Right atrium auricular region (tissue), 2 donors: ENCODE data around the gene AUNIP. TPM values are rescaled to one million over a fixed set of nuclear protein-coding genes. Genes with fewer than 3 reads are reported as not detected.

Experiments used
- DNase-seq: peaks from one replicate; pipeline ENCODE4 v3.0.0-alpha.2; 2019; ENCODE audit warnings: low spot score
- H3K27ac ChIP-seq, 2 donors: fragments of 200-600 bp; sonication (generic); 1 replicate in 1 of 2; 2 replicates in 1 of 2; pipeline ENCODE4 v1.5.1; 2016 to 2019
- H3K27me3 ChIP-seq, 2 donors: fragments of 200-600 bp; sonication (generic); one replicate each; pipeline versions ENCODE4 v1.5.1 to v1.6.0; 2017 to 2019
- H3K36me3 ChIP-seq: fragments of 200-600 bp; sonication (generic); one replicate; pipeline ENCODE4 v1.5.1; 2016
- H3K4me1 ChIP-seq, 2 donors: fragments of 200-600 bp; sonication (generic); one replicate each; pipeline versions ENCODE4 v1.5.1 to v1.6.0; 2017 to 2019
- H3K4me3 ChIP-seq, 2 donors: fragments of 200-600 bp; sonication (generic); 1 replicate in 1 of 2; 2 replicates in 1 of 2; pipeline ENCODE4 v1.5.1; 2017 to 2019; ENCODE audit warnings: mild to moderate bottlenecking in 1 of 2, moderate library complexity in 1 of 2
- H3K9me3 ChIP-seq, 2 donors: fragments of 200-600 bp; sonication (generic); one replicate each; pipeline ENCODE4 v1.5.1; 2019
- total RNA-seq, 2 donors: library from RNA; depleted of rRNA; stranded (reverse); fragments of >200 nt; gene quantifications; one replicate each; pipeline ENCODE4 v1.1.0, GENCODE V29; 2016
- TF ChIP-seq, protein P1 (sequence below), 2 donors: fragments of 200-600 bp; sonication (generic); IDR thresholded peaks; one replicate each; pipeline ENCODE4 v1.5.1; 2019; ENCODE audit warnings: antibody characterized with exemption in 2 of 2

AUNIP gene
- total RNA-seq, 2 donors from 2014 or later, result not detected

DNA sequence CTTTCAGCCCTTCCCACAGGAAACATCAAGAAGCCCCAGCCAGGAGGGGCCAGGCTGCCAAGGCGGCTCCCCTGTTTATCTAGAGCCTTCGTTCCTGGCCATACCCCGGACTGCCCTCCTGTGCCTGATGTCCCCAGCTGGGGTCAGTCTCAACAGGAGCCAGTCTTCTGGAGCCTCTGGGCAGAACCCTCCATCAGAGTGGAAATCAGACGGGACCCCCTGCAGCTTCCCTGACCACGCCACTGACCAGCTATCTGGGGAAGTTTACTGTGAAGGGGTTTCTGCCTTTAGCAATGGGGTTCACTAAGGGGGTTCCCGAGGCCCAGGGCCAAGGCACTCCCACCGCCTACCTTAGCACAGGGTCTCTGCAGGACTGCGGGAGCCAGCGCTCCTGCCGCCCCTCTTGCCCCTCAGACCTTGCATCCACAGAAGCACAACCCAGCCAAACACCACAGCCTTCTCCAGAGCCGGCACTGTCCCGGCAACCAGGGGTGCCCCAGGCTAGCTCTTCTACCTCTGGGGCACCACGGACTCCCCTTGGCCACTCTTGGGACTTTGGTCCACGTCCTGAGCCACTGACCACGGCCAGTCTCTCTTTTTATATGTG is 43.0 kb downstream of the AUNIP start:
- no peak overlapping the region for H3K27ac ChIP-seq
- no peaks in the 10 kb centered on the region for H3K27me3 ChIP-seq
- peaks cover 27% of the 10 kb centered on the region for H3K36me3 ChIP-seq
- peaks cover 0 to 23% of the 10 kb centered on the region in 2 donors for H3K4me1 ChIP-seq
- H3K4me3 ChIP-seq, result no peak overlapping the region
- TF ChIP-seq, protein P1, sequence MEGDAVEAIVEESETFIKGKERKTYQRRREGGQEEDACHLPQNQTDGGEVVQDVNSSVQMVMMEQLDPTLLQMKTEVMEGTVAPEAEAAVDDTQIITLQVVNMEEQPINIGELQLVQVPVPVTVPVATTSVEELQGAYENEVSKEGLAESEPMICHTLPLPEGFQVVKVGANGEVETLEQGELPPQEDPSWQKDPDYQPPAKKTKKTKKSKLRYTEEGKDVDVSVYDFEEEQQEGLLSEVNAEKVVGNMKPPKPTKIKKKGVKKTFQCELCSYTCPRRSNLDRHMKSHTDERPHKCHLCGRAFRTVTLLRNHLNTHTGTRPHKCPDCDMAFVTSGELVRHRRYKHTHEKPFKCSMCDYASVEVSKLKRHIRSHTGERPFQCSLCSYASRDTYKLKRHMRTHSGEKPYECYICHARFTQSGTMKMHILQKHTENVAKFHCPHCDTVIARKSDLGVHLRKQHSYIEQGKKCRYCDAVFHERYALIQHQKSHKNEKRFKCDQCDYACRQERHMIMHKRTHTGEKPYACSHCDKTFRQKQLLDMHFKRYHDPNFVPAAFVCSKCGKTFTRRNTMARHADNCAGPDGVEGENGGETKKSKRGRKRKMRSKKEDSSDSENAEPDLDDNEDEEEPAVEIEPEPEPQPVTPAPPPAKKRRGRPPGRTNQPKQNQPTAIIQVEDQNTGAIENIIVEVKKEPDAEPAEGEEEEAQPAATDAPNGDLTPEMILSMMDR (IDR thresholded peaks at IDR 0.05), result no peak
- H3K9me3 ChIP-seq, result no peaks in the 10 kb centered on the region
- DNase-seq, result no peak

DNA sequence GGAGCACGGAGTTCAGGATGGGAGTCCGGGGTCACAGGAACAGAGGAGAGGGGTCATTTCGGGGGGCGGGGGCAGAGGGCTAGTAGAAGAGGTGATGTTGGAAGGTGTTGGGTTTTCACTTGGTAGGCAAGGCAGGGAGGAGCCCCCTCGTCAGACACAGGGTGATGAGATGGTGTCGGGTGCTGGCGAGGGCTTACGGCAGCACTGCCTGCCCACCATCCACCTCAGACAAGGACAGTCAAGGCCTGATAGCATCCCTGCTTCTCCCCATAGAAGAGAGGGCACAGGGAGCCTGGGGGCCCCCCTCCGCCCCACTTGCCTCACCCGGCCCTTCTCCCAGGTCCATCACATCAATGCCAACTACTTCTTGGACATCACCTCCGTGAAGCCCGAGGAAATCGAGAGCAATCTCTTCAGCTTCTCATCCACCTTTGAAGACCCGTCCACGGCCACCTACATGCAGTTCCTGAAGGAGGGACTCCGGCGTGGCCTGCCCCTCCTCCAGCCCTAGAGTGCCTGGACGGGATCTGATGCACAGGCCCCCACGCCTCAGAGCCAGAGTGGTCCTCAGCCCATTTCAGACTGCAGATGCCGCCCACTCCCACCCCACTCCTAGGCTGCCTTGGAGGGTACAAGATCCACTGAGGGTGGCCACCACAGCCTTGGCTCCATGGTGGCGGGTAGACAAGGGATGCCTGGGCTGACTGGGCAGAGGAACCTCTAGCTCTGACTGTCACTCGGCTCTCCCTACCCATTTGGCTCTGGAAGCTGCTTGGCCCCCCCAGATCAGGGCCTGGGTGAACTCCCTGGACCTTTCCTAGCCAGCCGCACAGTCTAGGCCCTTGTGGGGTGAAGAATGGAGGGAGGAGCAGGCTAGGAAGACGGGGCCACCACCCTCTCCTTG is 43.8 kb downstream of the AUNIP start:
- no peaks in the 10 kb centered on the region for H3K27me3 ChIP-seq
- TF ChIP-seq, protein P1 (IDR thresholded peaks at IDR 0.05), result no peak
- H3K36me3 ChIP-seq, result peaks cover 27% of the 10 kb centered on the region
- H3K27ac ChIP-seq, result no peak overlapping the region
- DNase-seq, result no peak
- no peak overlapping the region for H3K4me3 ChIP-seq
- peaks cover 0 to 23% of the 10 kb centered on the region in 2 donors for H3K4me1 ChIP-seq
- no peaks in the 10 kb centered on the region for H3K9me3 ChIP-seq

DNA sequence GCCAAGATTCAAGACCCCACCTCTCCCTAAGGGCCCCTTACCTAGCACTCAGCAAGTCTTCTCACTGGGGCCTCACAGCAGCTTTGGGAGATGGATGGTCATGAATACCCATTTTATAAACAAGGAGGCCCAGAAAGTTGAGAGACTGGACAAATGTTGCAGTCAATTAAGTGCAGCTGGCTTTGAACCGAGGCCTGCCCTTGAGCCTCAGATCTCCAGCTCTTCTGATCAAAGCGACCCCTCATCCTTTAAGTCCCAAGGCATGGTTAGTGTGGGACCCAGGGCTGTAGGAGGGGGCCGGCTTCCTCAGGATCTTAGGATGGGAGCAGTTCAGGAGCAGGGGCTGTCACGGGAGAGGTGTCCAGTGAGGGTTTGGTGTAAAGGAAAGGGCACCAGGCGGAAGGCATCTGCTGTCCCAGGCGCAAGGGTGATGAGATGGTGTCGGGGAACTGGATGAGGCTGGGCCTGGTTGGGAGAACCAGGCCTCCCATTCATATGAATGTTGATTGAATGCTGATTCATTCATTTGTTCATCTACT is 44.6 kb downstream of the AUNIP start:
- DNase-seq, result no peak
- TF ChIP-seq, protein P1 (IDR thresholded peaks at IDR 0.05), result no peak
- H3K4me1 ChIP-seq, result peaks cover 0 to 26% of the 10 kb centered on the region in 2 donors
- H3K36me3 ChIP-seq, result peaks cover 31% of the 10 kb centered on the region
- H3K27ac ChIP-seq, result no peak overlapping the region
- no peaks in the 10 kb centered on the region for H3K9me3 ChIP-seq
- no peak overlapping the region for H3K4me3 ChIP-seq
- H3K27me3 ChIP-seq, result no peaks in the 10 kb centered on the region

DNA sequence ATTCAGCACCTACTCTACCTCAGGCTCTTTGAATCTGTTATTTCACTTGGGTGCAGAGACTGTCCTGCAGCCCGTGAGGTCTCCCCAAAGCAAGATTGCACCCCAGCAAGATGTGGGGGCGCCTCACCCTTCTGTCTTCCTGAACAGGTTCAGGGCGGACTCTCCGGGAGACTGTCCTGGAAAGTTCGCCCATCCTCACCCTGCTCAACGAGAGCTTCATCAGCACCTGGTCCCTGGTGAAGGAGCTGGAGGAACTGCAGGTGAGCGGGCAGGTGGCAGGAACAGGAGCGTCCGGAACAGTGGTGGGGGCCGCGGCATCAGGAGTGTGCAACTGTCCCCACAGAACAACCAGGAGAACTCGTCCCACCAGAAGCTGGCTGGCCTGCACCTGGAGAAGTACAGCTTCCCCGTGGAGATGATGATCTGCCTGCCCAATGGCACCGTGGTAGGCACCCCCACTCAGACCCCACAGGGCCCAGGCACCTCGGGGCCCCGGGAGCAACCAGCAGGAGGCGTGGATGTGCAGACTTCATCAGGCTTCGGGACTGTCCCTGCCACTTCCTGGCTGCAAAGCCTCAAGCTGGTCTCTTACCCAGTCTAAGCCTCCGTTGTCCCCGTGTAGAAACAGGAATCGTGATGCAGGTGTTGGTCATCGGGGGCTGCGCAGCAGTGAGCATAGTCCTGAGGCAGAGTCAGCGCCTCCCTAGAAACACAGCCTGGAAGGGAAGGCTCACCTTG is 45.4 kb downstream of the AUNIP start:
- H3K36me3 ChIP-seq, result peaks cover 38% of the 10 kb centered on the region
- TF ChIP-seq, protein P1 (IDR thresholded peaks at IDR 0.05), result no peak

DNA sequence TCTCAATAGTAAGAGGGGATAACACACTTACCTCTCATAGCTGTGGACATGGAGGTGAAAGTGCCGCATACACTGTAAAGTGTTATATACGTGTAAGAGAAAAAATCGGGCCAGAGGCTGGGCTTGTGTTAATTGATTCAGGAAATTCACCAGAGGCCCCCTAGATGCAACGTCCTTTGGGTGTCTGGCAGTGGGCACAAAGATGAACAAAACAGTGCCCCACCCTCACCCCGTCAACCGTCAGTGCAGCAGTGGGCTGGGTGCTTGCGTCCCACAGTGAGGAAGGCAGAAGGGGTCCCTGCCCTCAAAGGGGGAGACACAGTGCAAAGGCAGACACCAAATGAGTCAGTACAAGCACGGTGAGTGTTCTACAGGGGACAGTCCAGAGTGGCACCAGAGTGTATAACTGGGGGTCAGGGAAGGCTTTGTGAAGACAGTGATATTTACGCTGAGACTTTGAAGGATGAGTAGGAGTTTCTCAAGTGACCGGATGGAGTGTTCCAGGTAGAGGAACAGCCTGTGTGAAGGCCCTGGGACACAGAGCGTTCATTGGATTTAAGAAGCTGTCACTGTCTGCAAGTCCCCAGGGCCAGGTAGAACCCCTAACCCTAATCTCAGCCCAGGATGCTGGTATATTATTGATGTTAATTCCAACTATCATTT is 46.1 kb downstream of the AUNIP start:
- TF ChIP-seq, protein P1 (IDR thresholded peaks at IDR 0.05), result no peak
- DNase-seq, result no peak
- Histone ChIP-seq H3K36me3 (peaks cover 43% of the 10 kb centered on the region), H3K4me1 (peaks cover 0 to 24% of the 10 kb centered on the region in 2 donors), H3K27me3 (no peaks in the 10 kb centered on the region), H3K4me3 (no peak overlapping the region), H3K27ac (no peak overlapping the region), H3K9me3 (no peaks in the 10 kb centered on the region)

More for the DNA sequence above, 45.4 kb downstream of the AUNIP start:
- no peak for DNase-seq
- Histone ChIP-seq H3K4me3 (no peak overlapping the region), H3K27me3 (no peaks in the 10 kb centered on the region), H3K4me1 (peaks cover 0 to 24% of the 10 kb centered on the region in 2 donors), H3K9me3 (no peaks in the 10 kb centered on the region), H3K27ac (no peak overlapping the region)
